ENCODE data around the gene CCL28.

GRCh38 chr5:43413966-43414365 lies 1.8 kb upstream of the CCL28 start:
- TF ChIP-seq POLR2AphosphoS5 (IDR thresholded peaks at IDR 0.05) (no peak), CTCF (IDR thresholded peaks at IDR 0.05) (no peak), POLR2A (IDR thresholded peaks at IDR 0.05) (no peak)

All from transverse colon (tissue), 4 donors.